ENCODE results near the gene WAC. TPM values are rescaled to one million over a fixed set of nuclear protein-coding genes. Genes with fewer than 3 reads are reported as not detected.

The WAC gene
- total RNA-seq, 3 donors from 2014 or later = 85.7 to 212 (median 111) TPM

DNA sequence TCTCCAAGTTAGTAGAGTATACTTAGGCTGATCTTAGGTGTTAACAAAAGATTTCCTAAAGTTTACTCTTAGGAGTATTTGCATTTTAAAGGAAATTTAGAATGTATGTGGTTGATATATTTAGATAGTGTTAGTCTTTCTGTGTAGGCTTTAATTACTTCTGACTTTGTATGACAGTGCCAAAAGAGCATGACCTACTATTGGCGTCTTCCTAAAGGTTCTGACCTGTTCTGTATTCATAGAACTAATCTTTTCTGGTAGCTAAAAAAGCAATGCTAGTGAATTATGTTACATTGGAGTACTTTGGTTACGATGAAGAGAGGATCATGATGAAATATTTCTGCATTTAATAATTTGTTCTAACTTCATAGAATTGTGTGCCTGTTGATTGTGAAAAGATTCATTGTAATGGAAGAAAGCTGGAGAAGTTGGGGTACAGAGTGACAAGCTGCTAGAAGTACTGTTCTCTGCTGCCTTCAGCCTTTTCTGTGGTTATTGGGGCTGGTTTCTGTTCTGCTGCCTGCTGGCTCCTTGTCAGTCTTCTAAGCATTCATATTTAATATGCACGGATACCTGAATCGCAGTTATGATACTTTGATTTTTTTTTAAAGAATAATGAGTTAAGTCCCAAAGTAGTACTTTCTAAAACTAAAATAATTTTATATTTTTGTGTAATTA lies 13.2 kb downstream of the WAC start:
- TF ChIP-seq, protein P1, sequence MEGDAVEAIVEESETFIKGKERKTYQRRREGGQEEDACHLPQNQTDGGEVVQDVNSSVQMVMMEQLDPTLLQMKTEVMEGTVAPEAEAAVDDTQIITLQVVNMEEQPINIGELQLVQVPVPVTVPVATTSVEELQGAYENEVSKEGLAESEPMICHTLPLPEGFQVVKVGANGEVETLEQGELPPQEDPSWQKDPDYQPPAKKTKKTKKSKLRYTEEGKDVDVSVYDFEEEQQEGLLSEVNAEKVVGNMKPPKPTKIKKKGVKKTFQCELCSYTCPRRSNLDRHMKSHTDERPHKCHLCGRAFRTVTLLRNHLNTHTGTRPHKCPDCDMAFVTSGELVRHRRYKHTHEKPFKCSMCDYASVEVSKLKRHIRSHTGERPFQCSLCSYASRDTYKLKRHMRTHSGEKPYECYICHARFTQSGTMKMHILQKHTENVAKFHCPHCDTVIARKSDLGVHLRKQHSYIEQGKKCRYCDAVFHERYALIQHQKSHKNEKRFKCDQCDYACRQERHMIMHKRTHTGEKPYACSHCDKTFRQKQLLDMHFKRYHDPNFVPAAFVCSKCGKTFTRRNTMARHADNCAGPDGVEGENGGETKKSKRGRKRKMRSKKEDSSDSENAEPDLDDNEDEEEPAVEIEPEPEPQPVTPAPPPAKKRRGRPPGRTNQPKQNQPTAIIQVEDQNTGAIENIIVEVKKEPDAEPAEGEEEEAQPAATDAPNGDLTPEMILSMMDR (IDR thresholded peaks at IDR 0.05) = no peak

DNA sequence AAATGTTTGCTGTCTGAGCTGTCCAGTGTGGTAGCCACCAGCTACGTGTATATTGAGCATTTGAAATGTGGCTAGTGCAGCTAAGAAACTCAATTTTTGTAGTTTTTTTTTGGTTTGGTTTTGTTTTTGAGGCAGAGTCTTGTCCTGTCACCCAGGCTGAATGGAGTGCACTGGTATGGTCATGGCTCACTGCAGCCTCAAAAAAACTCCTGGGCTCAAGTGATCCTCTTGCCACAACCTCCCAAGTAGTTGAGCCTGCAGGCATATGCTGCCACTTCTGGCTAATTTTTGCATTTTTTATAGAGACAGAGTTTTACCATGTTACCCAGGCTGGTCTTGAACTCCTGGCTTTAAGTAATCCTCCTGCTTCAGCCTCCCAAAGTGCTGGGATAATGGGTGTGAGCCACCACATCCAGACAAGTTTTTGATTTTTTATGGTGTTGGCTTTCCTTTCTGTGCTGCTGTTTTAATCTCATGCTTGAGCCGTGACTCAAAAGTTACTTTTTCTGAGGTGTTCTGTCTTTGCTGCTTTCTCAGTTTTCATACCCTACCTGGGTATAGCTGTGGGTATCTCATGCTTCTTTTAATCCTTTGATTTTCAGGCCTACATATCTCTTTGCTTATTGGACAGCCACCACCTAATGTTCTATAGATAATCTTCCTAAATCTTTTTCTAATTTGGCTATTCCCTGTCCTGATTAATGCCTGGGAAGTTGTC lies 16.0 kb downstream of the WAC start:
- Histone ChIP-seq H3K36me3 (ENCODE audit: low read depth) (no peaks in the 10 kb centered on the region), H3K4me3 (no peak overlapping the region), H3K4me1 (ENCODE audit: low read depth) (peaks cover 35% of the 10 kb centered on the region), H3K9me3 (no peaks in the 10 kb centered on the region)
- no peak for ATAC-seq
- no peak for DNase-seq
- intact Hi-C loops (cut with DNase I, micrococcal nuclease) = no loop called here
- TF ChIP-seq, protein P1 (IDR thresholded peaks at IDR 0.05) = no peak

More for the DNA sequence above, 13.2 kb downstream of the WAC start:
- intact Hi-C loops (cut with DNase I, micrococcal nuclease) = no loop called here
- H3K36me3 ChIP-seq (ENCODE audit: low read depth) = no peaks in the 10 kb centered on the region
- DNase-seq (no peak), ATAC-seq (no peak)
- no peaks in the 10 kb centered on the region for H3K9me3 ChIP-seq
- no peak overlapping the region for H3K4me3 ChIP-seq
- peaks cover 17% of the 10 kb centered on the region for H3K4me1 ChIP-seq (ENCODE audit: low read depth)

DNA sequence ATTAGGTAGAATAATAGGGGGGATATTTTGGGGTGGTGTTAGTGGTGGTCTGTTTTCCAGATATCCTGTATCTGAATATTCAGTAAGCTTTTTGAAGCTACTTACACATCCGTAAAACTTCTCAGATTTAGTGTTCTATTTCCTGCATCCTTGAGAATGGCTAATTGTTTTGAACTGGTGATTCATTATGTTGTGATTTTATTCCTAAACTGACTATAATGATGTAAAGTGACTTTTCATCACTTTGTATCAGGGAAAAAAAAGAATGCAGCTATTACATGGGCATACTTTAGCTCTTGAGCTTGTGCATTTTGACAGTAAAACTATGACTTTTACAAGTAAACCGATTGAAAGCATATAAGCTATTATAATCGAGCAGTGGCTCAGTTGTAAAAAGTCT lies 18.2 kb downstream of the WAC start:
- TF ChIP-seq, protein P1 (IDR thresholded peaks at IDR 0.05) = no peak
- DNase-seq = no peak
- H3K36me3 ChIP-seq (ENCODE audit: low read depth) = no peaks in the 10 kb centered on the region
- H3K4me1 ChIP-seq (ENCODE audit: low read depth) = peaks cover 38% of the 10 kb centered on the region
- no peak for ATAC-seq
- no peaks in the 10 kb centered on the region for H3K9me3 ChIP-seq
- H3K4me3 ChIP-seq = no peak overlapping the region
- intact Hi-C loops (cut with DNase I, micrococcal nuclease) = no loop called here

DNA sequence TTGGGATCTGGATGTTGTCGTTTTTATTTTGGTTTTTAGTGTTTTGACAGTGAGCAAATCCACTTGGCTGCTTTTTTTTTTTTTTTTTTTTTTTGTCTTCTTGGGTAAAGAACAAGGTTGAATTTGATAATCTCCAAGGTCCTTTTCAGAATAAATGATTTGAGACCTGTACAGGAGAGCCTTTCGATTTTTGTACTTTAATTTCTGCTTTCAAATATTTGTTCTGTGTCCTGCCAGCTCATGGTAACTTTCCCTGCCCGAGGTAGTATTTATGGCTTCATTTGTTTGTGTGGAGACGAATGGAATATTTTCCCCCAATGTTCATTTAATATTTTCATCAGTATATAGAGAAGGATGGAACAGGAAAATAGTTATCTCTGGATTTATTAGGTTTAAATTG lies 19.9 kb downstream of the WAC start:
- intact Hi-C loops (cut with DNase I, micrococcal nuclease) = no loop called here

DNA sequence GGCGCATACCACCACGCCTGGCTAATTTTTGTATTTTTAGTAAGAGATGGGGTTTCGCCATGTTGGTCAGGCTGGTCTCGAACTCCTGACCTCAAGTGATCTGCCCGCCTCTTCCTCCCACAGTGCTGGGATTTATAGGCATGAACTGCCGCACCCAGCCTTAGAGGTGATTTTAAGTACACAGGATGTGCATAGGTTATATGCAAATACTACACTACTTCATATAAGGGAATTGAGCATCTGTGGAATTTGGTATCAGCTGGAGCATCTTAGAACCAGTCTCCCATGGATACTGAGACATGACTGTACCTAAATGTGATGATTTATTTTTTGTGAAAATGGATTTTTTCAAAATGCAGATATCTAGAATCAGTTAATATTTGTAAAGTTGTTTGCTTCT lies 21.1 kb downstream of the WAC start:
- Histone ChIP-seq H3K36me3 (ENCODE audit: low read depth) (no peaks in the 10 kb centered on the region), H3K4me3 (no peak overlapping the region), H3K9me3 (no peaks in the 10 kb centered on the region), H3K4me1 (ENCODE audit: low read depth) (peaks cover 50% of the 10 kb centered on the region)
- TF ChIP-seq, protein P1 (IDR thresholded peaks at IDR 0.05) = no peak
- ATAC-seq = peak; percentile 60
- intact Hi-C loops (cut with DNase I, micrococcal nuclease) = no loop called here
- DNase-seq = no peak

More for the DNA sequence above, 19.9 kb downstream of the WAC start:
- H3K9me3 ChIP-seq = no peaks in the 10 kb centered on the region
- H3K36me3 ChIP-seq (ENCODE audit: low read depth) = no peaks in the 10 kb centered on the region
- H3K4me3 ChIP-seq = no peak overlapping the region
- DNase-seq (no peak), ATAC-seq (no peak)
- TF ChIP-seq, protein P1 (IDR thresholded peaks at IDR 0.05) = no peak
- H3K4me1 ChIP-seq (ENCODE audit: low read depth) = peaks cover 42% of the 10 kb centered on the region

Measured in mucosa of descending colon (tissue), 3 donors.